GM12872 (cell line): ENCODE results near the gene FOXN3.

Experiments
- TF ChIP-seq, protein P1 (sequence below): IDR thresholded peaks from 3 replicates; pipeline ENCODE4 v1.5.1; 2011; ENCODE audit warnings: low read depth, mild to moderate bottlenecking, low read length, moderate library complexity; ENCODE audit not compliant: insufficient read depth

Gene FOXN3

DNA sequence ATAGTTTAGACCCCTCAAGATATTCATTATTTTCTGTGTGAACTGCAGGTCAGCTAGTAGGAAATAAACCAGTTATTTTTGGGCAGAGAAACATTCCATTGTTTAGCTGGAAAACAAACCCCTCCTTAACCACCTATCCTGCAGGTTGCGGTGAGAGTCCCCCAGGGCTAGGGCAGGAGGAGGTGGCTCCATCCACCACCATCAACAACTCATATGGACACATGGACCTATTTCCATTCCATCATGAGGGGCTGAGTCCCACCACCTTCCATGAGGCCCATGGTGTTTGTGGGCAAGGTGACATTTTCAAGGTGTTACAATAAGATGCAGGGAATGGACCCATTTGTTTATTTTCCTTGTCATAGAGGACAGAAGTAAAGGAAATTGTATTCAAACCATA lies 160.1 kb downstream of the FOXN3 start:
- TF ChIP-seq, protein P1, sequence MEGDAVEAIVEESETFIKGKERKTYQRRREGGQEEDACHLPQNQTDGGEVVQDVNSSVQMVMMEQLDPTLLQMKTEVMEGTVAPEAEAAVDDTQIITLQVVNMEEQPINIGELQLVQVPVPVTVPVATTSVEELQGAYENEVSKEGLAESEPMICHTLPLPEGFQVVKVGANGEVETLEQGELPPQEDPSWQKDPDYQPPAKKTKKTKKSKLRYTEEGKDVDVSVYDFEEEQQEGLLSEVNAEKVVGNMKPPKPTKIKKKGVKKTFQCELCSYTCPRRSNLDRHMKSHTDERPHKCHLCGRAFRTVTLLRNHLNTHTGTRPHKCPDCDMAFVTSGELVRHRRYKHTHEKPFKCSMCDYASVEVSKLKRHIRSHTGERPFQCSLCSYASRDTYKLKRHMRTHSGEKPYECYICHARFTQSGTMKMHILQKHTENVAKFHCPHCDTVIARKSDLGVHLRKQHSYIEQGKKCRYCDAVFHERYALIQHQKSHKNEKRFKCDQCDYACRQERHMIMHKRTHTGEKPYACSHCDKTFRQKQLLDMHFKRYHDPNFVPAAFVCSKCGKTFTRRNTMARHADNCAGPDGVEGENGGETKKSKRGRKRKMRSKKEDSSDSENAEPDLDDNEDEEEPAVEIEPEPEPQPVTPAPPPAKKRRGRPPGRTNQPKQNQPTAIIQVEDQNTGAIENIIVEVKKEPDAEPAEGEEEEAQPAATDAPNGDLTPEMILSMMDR: no peak

DNA sequence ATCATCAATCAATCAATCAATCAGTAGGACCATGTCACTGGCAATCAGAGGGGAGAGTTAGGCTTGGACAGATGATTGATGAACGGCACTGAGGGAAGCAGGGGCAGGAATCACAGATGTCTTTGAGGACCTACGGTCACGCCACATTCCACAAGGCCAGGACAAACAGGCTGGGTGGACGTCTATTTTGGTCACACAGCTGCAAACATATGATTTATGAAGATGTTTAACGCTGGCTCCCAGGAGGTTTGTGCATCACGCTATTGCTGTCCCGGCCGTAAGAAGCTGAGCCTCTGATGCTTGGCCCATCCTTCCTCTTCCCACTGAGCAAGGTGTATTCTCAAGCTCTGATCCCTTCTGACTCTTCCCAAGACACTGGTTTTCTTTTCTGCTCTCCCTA lies 160.8 kb downstream of the FOXN3 start:
- TF ChIP-seq, protein P1: no peak

DNA sequence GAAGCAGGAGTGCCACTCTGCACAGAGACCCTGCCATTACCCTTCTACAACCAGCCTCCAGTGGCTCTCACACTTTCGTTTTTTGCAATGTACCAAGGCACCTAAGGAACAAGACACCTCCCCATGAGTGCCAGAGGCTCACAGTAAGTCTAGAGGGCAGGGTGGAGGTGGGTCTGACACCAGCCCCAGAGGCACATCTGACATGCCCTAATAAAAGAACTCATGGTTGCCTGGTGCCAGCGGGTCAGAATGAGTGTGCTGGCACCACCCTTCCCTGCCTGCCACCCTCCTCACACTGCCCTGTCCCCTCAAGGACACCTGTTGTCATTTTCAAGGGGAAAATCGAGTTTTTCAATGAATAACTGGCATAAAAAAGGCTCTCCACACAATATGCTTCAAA lies 161.2 kb downstream of the FOXN3 start:
- TF ChIP-seq, protein P1: no peak

DNA sequence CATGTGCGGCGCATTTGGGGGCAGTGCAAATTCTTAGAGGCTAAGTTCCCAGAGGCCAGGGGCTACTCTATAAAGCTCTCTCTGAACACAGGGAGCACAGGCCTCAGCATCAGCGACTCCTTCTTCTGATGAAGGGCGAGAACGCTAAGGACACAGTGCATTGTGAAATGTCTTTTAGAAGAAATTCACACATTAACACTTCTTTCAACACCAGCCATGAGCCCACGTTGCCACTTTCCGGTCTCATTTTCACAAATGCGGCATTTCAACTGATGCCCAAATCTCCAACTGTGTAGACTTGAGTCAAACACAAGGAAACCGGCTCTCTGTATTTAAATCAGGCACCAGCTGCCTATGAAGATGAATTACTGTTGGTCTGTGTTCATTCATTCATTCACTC lies 162.0 kb downstream of the FOXN3 start:
- TF ChIP-seq, protein P1: no peak

DNA sequence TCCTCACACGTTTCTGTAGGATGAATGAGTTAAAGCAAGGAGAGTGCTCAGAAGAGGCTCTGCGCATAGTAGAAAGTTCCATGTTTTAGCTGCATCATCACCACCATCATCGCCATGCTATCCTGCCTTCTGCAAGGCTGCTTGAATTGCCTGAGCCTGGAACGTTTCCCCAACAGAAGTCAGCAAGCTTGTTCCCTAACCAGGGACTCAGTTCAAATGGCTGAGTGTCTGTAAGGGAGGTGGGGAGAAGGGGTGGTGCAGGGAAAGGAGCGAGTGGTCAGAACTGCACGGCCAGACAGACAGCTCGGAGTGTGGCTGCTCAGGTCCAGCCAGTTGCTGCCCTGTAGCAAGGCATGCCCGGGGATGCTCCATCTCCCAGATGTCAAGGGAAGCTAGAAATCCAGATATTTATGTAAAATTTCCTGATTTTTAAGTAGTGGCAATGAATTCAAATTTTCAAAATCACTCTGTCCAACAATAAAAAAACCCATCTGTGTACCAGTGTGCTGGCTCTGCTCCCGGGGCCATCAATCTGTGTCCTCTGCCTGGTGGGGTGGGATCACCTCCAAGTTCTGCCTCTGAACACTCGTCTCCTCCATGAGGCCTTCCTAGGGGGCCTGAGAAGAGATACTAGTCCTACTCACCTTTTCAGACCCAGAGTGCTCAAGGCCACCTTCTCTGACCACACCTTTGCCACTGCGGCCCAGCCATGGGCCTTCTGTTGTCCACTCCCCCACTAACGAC lies 162.7 kb downstream of the FOXN3 start:
- TF ChIP-seq, protein P1: no peak

DNA sequence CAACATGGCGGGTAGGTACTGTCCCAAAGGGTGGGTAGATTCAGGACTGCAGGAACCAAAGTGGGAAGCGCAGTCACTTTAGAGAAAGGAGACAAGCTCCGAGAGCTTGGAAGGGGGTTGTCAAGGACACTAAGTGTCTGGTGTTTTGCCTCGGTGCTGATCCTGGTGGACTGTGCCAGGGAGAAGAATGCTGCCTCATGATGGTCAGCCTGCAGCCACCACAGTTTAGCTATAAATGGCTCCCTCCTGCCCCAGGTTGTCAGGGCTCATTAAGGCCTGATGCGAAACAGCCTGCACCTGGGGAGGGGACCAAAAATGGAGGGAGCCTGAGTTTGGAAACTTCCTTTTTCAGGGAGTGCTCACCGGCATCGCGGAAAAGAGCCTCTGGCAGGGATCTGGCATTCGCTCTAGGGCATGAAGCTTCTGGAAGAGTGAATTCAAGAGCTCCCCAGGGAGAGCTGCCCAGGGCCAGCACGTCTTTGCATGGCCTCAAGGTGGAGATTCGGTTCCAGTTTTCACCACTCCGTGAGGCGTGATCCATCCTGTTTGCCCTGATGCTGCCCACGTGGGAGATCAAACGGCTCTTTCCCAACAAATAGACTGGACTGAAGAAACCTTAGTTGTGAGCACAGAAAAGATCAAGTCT lies 164.0 kb downstream of the FOXN3 start:
- TF ChIP-seq, protein P1: no peak

DNA sequence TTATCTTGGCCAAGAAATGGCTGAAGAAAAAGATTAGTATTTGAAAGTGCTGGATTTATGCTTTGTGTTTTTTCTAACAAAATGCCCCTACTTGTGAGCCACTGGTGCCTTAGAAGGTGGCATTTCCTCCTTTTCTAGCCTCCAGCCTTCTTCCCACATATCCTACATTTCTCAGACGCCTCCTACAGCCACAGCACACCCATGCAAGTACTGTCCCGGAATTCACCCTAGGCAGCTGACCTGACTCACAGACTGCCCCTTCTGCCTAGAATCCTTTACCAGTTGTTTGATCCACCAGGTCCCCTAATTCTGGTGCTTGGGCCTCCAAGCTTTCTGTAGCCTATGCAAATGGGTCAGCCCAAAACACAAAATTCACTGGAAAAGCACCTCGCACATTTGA lies 166.0 kb downstream of the FOXN3 start:
- TF ChIP-seq, protein P1: no peak
